ENCODE data around the gene DUSP6.
A peak's percentile ranks its signal among the peaks of the same experiment; 100 is the strongest.
"Not testable (repeated sequence)": the region's sequence is repeated elsewhere in the genome, so short reads cannot be mapped to it uniquely, and the experiment has no call there.

DUSP6 gene

DNA sequence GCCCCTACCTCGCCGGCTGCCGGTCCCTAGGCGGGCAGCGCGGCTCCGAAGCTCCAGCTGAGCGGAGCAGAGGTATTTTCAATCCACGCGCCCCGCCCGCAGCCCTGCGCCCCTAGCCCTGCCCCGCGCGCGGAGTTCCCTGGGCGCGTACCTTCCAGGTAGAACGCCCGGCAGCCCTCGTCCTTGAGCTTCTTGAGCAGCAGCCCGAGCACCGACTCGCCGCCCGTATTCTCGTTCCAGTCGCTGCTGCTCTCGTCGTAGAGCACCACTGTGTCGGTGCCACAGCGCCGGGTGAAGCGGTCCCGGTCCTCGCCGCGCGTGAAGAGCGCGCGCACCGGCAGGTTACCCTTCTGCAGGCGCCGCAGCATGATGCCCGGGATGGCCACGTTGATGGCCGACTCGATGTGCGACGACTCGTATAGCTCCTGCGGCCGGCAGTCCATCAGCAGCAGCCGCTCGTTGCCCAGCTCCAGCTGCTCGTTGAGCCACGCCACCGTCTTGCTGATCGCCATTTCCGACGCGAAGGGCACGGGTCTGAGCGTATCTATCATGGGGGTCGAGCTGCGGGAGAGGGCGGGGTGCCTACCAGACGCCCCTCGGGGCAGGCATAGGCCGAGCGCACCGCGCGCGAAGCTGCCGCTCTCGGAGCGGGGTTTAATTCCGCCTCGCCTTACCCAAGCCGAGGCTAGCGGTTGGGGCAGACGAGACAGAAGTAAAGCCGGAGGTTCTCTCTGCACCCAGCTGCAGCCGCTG lies 636 bp downstream of the DUSP6 start:
- no peak for DNase-seq (ENCODE audit: low read depth)

DNA sequence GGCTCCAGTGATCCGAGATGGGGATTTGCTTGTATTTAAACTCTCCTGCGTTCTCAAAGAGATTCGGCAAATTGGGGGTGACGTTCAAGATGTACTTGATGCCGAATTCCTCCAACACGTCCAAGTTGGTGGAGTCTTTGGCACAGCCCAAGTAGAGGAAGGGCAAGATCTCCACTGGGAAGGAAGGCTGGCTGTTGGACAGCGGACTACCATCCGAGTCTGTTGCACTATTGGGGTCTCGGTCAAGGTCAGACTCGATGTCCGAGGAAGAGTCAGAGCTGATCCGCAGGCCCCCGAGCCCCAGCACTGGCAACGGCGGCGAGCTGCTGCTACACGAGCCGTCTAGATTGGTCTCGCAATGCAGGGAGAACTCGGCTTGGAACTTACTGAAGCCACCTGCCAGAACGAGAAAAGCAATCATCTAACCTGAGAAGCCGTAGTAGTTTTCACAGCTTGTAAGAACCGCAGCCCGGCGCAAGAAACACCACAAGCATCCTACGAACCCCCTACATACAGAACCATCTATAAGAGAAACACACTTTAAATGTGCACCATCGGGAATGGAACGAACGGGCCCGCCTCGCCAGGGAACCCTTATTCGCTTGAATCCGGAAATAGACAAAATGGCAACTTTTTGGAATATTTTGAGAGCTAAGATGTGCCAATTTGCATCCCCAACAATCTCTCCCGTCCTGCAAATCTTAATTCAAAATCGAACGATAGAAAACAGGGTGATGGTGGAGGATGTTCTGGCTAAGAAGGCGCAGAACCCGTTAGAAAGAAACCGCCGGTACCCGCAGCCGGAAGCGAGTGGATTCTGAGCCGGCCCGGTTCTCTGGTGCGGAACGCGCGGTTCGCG lies 1.4 kb downstream of the DUSP6 start:
- DNase-seq (ENCODE audit: low read depth) = no peak

DNA sequence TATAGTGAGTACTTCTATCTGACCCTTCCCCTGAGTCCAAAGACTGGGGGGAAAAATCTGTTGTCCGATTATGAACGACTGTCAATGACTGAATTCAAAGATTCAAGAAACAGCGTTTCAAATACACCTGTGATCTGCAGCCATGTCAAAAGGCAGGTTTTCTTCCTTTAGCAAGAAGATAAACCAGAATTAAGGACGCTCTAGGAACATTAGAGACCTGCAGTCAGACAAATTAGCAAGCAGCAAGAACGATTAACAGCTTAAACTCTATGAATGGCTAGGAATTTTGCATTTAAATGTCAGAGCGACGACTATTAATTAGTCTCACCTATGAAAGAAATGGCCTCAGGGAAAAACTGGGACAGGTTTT lies 2.1 kb downstream of the DUSP6 start:
- no peak for DNase-seq (ENCODE audit: low read depth)

DNA sequence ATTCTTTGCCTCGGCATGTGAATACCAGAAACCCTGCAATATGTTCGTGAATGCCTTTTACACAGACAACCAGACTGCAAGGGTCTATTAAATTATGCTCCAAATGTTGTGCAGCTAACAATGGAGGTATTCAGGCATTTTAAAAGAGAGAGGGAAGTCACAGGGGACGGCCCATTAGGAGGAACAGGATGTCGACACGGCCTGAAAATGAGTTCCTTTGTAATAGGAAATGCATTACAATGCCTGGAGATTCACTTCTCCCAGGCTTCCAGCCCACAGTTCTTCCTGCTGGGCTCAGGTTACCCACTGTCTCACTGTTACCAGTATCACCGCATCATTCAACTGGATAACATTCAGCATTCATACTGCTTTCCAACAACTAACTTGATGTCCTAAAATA lies 2.5 kb downstream of the DUSP6 start:
- peak; percentile 60 for DNase-seq (ENCODE audit: low read depth)

DNA sequence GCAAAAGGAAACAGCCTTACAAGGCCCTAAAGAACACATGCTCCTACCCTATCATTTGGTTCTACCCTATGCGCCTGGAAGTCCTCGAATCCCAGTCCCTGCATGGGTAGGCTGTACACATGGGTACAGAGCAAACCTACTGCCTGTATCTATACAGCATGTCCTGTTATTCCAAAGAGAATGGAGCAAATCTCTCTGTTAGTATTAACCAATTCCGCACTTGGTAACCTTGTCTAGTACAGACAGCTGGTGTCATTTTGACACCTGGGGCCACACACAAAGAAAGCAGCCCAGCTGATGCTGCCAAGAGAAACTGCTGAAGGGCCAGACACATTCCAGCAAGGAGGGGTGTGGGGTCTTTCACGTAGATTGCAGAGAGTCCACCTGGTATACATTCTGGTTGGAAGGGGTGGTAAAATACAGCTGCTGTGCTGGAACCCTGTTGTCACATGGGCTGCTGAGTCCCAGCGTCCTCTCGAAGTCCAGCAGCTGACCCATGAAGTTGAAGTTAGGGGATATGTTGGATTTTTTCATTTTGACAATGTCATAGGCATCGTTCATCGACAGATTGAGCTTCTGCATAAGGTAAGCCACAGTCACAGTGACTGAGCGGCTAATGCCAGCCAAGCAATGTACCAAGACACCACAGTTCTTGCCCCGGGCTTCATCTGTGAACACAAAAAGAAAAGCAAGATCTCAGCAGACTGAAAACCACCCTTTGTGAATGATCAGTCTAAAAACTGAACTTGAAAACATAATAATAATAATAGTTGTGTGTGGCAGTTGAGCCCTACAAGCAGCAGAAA lies 3.2 kb downstream of the DUSP6 start:
- no peak for DNase-seq (ENCODE audit: low read depth)

DNA sequence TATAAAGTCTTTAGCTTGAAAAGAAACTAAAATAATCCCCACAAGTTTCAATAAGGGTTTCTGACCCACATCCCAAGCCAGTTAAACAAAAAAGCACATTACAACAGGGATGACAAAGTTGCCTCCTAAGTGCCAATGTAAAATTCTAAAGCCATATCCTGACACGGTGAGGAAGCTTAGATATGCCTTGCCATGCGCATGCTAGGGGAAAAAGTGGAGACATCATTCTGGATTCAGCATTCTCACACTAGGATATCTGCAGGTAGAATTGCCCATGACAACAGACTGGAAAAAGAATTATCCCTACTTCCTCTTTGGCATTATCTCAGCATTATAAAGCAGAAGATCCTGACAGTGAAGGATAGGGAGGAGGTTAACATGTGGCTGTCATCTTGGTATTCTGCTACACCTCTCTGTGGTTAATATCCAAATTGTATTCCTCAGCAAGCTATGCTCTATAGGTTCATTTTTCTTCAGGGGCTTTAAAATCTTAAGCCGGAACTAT lies 4.9 kb downstream of the DUSP6 start:
- no peak for DNase-seq (ENCODE audit: low read depth)

DNA sequence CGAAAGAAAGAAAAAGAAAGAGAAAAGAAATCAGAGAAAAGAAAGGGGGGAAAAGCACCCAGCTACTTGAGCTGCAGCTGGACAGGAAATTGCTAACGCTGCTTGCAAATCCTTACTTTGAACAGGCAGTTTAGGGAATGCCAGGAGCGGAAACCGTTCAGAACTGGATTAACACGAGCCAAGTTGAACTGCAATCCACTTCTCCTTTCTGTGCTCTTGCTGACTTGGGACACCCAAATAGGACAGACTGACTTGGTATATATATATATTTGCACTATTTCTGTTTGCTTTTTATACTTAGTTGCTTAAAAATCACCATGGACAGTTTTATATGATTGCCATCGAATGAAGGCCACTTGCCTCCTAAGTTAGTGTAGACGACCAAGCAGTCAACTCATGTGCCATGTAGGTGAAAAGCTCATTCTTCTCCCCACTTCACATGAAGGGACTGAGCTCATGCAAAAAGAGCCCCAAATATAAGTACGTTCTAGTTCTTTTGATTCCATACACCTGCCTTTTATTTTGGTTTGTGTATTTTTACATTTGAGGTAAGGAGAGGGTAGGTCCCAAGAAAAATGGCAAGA lies 5.5 kb downstream of the DUSP6 start:
- peak; percentile 69 for DNase-seq (ENCODE audit: low read depth)

DNA sequence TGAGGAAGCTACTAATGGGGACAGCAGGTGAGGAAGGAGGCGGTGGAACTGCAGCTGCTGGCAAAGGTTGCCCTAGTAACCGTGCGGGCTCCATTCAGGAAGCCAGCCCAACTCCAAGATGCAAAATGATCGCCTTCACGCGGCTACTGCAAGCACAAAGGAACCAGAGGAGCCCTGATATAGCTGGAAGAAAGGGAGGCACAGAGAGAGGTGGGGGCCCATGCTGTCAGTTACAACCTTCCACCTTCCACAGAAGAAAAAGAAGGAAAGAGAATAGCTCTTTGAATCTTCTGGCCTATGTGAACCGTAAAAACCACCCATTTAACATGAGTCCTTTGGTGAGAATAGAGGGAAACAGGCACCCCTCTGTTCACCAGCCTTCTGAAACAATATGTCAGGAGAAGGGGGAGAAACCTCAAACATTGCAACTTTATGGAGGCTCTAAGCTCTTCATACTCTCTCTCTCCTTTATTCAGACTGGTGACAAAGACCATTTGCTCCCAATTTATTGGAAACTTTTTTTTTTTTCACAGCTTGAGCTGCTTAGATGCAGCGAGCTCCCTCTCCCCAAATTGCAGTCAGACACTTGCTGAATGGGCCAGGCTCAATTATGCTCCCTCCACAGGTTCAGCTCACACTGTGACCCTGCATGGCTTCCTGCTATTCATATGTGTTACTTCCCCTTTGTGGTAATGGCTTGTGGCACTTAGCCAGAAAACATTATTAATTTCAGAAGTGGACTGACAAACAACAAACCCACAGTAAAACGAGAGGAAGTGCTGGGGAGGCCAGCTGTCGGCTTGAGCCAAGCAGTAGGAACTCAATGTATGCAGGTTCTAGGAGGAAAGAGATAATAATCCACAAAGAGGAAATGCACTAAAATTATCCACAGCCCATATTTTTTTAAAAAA lies 6.2 kb downstream of the DUSP6 start:
- peak; percentile 73 for DNase-seq (ENCODE audit: low read depth)

DNA sequence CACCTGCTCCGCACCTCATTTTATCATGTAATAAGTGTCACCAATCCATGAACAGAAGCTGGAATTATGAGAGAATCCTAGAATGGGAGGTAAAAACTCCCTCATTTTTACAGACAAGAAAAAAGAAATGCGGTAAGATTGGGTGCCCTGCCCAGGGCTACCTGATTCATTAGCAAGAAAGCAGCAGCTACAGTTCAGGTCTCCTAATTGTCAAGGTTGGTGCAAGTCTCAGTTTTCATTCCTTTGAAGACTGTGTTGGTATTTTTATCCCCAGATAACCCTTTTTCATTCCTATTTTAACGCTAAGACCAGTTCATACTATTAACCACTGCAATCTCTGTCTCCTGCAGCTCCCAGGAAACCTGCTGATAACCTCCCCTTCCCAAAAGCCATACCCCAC lies 6.9 kb downstream of the DUSP6 start:
- no peak for DNase-seq (ENCODE audit: low read depth)

DNA sequence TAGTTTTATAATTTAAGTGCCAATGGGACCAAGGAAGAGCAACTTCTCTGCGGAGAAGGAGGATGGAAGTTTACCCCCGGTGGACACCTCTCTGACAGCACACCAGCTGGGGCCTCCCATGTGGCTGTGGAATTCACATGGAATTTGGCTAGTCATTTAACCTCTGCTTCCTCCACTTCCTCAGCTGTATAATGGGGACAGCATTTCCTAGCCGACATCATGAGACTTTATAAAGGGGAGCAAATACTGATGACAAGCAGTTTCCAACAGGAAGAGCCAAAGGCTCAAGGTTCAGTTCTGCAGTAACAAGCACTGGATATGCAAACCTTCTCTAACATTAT lies 7.5 kb downstream of the DUSP6 start:
- no peak for DNase-seq (ENCODE audit: low read depth)

DNA sequence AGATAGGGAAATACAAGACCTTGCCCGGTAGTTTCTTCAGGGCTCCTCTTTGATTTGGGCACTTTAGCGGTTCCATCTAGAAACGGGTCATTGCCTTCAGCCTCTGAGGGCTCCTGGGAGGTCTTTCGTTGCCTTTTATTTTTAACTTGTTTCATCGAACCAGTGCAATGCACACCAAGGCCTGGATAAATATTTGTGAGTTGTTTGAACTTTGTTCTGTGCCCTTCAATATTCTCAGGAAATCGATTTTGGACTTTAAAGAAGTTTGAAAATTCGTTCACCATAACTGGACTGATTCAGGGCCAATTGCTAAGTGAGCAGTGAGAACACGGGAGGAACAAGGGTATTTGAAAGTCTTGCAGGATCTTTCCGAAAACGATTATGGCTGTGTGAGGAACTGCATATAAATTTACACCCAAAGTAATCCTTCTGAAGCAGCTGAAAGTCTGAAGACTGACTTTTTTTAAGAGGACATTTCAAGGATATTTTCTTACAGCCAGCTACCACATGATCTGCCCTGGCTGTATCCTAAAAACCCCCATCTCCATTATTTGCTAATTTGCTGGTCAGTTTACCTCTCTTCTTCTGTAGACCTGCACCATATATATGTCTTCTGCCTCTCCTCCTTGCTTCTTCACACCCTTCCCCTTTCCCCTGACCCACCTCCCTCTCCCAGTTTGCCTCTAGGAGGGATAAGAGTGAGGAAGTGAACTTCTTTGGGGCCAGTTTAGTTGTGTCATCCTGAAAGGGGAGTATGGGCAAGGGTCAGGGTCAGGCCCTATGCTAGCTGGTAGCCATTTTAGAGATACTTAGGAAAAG lies 8.0 kb downstream of the DUSP6 start:
- no peak for DNase-seq (ENCODE audit: low read depth)

DNA sequence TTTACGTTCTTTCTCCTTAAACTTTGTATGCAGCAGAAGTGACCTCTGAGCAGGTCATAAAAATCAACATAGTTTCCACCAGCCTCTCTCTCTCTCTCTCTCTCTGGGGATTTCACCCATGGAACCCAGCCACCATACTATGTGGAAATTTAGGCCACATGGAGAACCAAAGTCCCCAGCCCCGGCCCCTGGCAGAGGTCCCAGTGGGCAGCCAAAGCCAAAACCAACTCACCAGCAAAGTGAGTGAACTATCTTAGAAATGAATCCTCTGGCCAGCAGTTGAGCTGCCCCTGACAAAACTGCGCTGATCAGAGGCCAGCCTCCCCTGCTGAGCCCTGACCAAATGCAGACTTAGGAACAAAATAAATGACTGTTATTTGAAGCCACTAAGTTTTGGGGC lies 9.2 kb downstream of the DUSP6 start:
- DNase-seq (ENCODE audit: low read depth) = no peak

DNA sequence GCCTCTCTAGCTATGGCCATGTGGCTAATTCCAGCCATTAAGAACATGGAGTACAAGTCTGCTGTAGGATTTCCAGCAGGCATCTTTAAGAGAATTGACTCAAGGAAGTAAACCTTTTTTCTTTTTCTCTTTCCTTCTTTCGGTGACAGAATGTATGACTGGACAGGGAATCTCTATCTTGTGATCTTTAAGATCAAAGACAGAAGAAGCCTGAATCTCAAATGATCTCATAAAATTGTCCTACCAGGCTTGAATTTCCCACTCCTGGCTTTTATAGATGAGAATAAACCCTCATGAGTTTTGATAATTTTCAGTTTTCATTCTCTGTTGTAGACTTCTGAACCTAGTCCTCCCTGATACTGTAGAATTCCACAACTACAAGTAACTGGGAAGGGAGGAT lies 11.4 kb downstream of the DUSP6 start:
- no peak for DNase-seq (ENCODE audit: low read depth)

DNA sequence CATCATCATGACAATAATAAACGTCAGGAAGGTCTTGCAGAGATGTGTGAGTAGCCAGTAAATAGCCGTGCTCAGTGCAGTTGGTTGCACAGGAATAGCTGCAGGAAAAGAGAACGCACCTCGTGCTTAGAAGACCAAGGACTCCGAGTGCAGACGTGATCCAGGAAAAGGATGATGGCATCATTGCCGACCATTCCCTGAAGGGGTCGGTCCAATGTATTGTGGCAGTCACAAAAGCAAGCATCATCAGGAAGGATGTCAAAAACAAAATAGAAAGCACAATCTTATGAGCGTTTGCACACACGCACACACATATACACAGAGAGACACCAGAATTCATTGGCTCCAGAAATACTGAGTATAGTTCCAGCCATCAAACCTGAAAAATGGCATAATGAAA lies 12.8 kb downstream of the DUSP6 start:
- DNase-seq (ENCODE audit: low read depth) = no peak

DNA sequence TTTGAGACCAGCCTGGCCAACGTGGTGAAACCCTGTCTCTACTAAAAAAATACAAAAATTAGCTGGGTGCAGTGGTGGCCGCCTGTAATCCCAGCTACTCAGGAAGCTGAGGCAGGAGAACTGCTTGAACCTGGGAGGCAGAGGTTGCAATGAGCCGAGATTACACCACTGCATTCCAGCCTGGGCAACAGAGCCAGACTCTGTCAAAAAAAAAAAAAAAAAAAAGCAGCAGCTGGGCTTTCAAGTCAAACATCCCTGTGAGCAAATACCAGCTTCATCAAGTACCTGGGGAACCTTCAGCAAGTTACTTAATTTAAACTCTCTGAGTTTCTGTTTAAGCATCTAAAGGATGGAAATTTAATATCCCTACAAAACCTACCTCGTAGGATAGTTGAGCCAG lies 15.2 kb downstream of the DUSP6 start:
- not testable (repeated sequence) for DNase-seq (ENCODE audit: low read depth)

DNA sequence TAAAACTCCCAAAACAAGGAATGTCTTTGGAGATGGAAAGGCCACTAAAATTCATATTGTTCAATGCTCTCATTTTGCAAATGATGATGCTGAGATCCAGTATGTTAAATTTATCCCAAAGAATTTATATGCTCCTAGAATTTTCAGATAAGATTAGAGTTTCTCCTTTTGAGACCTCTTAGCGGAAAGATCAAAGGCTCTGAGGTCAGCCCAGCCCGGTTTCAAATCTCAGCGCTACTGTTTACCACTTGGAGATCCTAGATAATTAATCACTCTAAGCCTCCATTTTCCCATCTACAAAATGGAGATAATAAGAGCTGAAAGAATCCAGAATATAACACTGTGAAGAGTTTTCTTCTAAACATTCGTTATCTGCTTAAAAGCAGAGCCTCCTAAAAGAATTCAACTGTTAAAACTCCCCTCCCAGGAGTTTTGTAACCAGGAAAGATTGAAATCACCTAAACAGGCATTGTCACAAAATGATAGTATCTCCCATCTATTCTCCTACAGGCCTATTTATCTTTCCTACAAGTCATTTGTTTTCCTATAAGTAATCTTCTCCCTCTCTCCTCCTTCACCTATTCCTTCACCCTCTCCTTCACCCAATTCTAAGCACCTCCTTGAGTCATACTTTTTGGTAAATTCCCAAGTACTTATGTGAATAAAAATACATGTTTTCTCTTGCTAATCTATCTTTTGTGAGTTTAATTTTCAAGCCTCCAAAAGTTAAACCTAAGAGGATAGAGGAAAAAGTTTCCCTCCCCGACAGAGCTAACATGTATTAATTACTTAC lies 16.7 kb downstream of the DUSP6 start:
- no peak for DNase-seq (ENCODE audit: low read depth)

DNA sequence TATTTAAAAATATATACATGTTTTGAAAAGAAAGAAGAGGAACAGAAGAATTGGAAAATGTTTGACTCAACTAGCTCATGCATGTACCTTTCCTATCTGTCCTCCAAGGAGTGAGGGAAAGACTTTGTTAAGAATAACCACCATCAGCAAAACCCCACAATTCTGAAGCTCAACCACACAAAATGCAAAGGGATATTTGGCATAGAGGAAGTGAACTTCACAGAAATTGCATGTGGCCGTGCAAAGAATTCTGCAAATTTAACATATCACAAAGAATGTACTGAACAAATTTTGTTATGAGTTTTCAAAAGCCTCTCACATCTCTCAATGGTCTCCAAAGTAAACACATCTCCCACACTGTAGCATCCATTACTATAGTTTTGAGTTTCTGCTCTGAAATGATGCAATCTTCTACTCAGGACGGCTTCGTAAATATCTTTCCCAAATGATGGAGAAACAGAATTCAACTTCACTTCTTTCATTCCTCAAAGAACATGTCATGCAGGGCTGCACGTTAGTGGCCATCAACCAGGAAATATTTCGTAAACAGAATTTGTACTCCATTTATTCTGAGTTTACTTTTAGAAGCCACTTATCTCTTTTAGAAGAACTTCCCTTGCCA lies 17.6 kb downstream of the DUSP6 start:
- DNase-seq (ENCODE audit: low read depth) = peak; percentile 80

DNA sequence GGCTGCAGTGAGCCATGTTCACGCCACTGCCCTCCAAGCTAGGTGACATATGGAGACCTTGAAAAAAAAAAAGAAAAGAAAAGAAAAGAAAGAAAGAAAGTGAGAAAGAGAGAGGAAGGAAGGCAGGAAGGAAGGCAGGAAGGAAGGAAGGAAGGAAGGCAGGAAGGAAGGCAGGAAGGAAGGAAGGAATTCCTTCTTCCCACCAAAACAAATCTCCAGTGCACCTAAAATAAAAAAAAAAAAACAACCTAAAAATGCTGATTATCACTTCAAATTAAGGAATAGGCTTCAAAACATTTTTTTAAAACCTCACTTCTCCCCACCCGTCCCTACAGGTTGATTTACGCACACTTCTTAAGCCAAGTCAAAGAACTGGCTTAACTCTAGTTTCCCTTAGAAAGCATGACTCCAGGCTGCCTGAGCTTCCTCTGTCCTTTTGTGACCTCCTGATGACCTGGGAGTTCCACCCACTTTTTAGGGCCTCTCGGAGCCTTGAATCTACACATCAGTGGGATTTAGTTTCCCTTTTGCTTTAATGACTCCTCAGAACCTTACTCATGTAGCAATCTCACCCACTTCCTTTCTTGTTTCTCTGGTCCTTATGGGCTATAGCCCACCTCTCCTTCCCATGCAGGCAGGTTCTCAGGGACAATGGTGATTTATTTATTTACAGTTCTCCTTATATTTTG lies 18.6 kb downstream of the DUSP6 start:
- no peak for DNase-seq (ENCODE audit: low read depth)
